H1 (cell line): ENCODE measurements around the gene UBAP2L. TPM values are rescaled to one million over a fixed set of nuclear protein-coding genes. Genes with fewer than 3 reads are reported as not detected.

ENCODE experiments used
- CTCF ChIA-PET: fragments of 300-600 bp; sonication (Branson Sonifier 250); formaldehyde crosslinking; loops from one replicate; lab custom pipeline; 2021; ENCODE audit not compliant: partially characterized antibody; lab: Charles Lee
- POLR2A ChIA-PET: fragments of 300-600 bp; sonication (Branson Sonifier 250); formaldehyde crosslinking; loops from one replicate; lab custom pipeline; 2021; ENCODE audit warnings: inconsistent platforms; ENCODE audit not compliant: partially characterized antibody; lab: Charles Lee
- DNase-seq, 2 experiments: peaks; one replicate each; pipeline versions ENCODE4 v3.0.0 to v3.0.0-alpha.2; 2010 to 2022; ENCODE audit warnings: low spot score in 2 of 2, low read depth in 1 of 2, mixed read lengths in 1 of 2
- FAIRE-seq: peaks from 2 replicates; lab custom pipeline; 2011; peaks lifted over from hg19 to GRCh38; lab: Jason Lieb, UNC
- H2AFZ ChIP-seq: 2 replicates; pipeline ENCODE4 v1.8.1; 2012; ENCODE audit warnings: low read length, inconsistent platforms
- H2AK5ac ChIP-seq: 2 replicates; pipeline ENCODE4 v1.6.1; 2013; ENCODE audit warnings: low read depth, low read length
- H2BK120ac ChIP-seq: replicated peaks from 2 replicates; pipeline ENCODE3; 2013; ENCODE audit warnings: low read depth, low read length, inconsistent platforms
- H2BK12ac ChIP-seq: 2 replicates; pipeline ENCODE4 v1.6.1; 2013; ENCODE audit warnings: low read depth, low read length
- H2BK15ac ChIP-seq: 2 replicates; pipeline ENCODE4 v1.6.1; 2013; ENCODE audit warnings: low read length
- H2BK20ac ChIP-seq: 2 replicates; pipeline ENCODE4 v1.6.1; 2013; ENCODE audit warnings: low read length
- H2BK5ac ChIP-seq: 2 replicates; pipeline ENCODE4 v1.6.1; 2013; ENCODE audit warnings: low read depth, low read length
- H3K14ac ChIP-seq: 2 replicates; pipeline ENCODE4 v1.6.1; 2013; ENCODE audit warnings: inconsistent platforms; ENCODE audit not compliant: insufficient read length
- H3K18ac ChIP-seq: 2 replicates; pipeline ENCODE4 v1.6.1; 2013; ENCODE audit warnings: low read length; ENCODE audit errors: extremely low read depth
- H3K23ac ChIP-seq: 2 replicates; pipeline ENCODE4 v1.6.1; 2013; ENCODE audit warnings: inconsistent platforms; ENCODE audit not compliant: insufficient read length
- H3K23me2 ChIP-seq: 2 replicates; pipeline ENCODE4 v1.6.1; 2013; ENCODE audit warnings: low read depth, low read length
- H3K27ac ChIP-seq: 2 replicates; pipeline ENCODE4 v1.6.1; 2011; ENCODE audit warnings: low read depth, low read length, inconsistent platforms
- H3K27me3 ChIP-seq, 4 experiments: replicated peaks in 1 of 4; 1 replicate in 1 of 4; 2 replicates in 3 of 4; pipeline versions ENCODE4 v1.6.1 to v1.8.1; 2011 to 2013; ENCODE audit warnings: low read length in 3 of 4, mild to moderate bottlenecking in 3 of 4, inconsistent platforms in 2 of 4, mixed read lengths in 2 of 4, moderate library complexity in 1 of 4; ENCODE audit not compliant: control insufficient read depth in 3 of 4, insufficient read depth in 3 of 4; ENCODE audit errors: extremely low read depth in 1 of 4
- H3K36me3 ChIP-seq, 4 experiments: 2 replicates each; pipeline versions ENCODE4 v1.6.1 to v1.8.1; 2011 to 2013; ENCODE audit warnings: mild to moderate bottlenecking in 4 of 4, low read length in 3 of 4, moderate library complexity in 2 of 4, control low read depth in 1 of 4, inconsistent platforms in 1 of 4; ENCODE audit not compliant: insufficient read depth in 4 of 4, control insufficient read depth in 2 of 4
- H3K4ac ChIP-seq: replicated peaks from 2 replicates; pipeline ENCODE3; 2013; ENCODE audit warnings: low read length, low read depth, mixed read lengths, inconsistent platforms; ENCODE audit not compliant: insufficient read length
- H3K4me1 ChIP-seq, 4 experiments: replicated peaks in 1 of 4; 1 replicate in 1 of 4; 2 replicates in 3 of 4; pipeline versions ENCODE4 v1.6.1 to v1.8.1; 2011 to 2013; ENCODE audit warnings: low read length in 3 of 4, inconsistent platforms in 2 of 4, mixed read lengths in 1 of 4; ENCODE audit not compliant: insufficient read depth in 4 of 4, control insufficient read depth in 3 of 4
- H3K4me2 ChIP-seq, 2 experiments: 2 replicates each; pipeline versions ENCODE4 v1.6.1 to v1.8.1; 2011 to 2013; ENCODE audit warnings: low read depth in 2 of 2, low read length in 2 of 2, control low read depth in 1 of 2, inconsistent platforms in 1 of 2, mild to moderate bottlenecking in 1 of 2; ENCODE audit not compliant: insufficient read depth in 1 of 2
- H3K4me3 ChIP-seq, 4 experiments: fragments of 200-600, 300-600 bp in 1 of 4; sonication (generic), shearing (Covaris generic), sonication (Bioruptor Twin) in 1 of 4; 2 replicates each; pipeline versions ENCODE4 v1.5.1 to v1.8.1; 2011 to 2016; ENCODE audit warnings: low read length in 4 of 4, low read depth in 3 of 4, control low read depth in 2 of 4, inconsistent platforms in 2 of 4, mild to moderate bottlenecking in 2 of 4, mixed read lengths in 1 of 4, moderate library complexity in 1 of 4; ENCODE audit not compliant: insufficient read depth in 2 of 4; ENCODE audit errors: extremely low read depth in 1 of 4
- H3K56ac ChIP-seq: replicated peaks from 2 replicates; pipeline ENCODE3; 2013; ENCODE audit warnings: low read depth, mild to moderate bottlenecking, mixed read lengths, low read length, inconsistent platforms; ENCODE audit not compliant: insufficient read length
- H3K79me1 ChIP-seq: 2 replicates; pipeline ENCODE4 v1.6.1; 2013; ENCODE audit warnings: low read depth, low read length, control low read depth
- H3K79me2 ChIP-seq, 2 experiments: 2 replicates each; pipeline versions ENCODE4 v1.6.1 to v1.8.1; 2012 to 2013; ENCODE audit warnings: low read length in 2 of 2, mild to moderate bottlenecking in 2 of 2, inconsistent platforms in 1 of 2; ENCODE audit not compliant: insufficient read depth in 2 of 2, control insufficient read depth in 1 of 2
- H3K9ac ChIP-seq, 4 experiments: replicated peaks in 1 of 4; 1 replicate in 1 of 4; 2 replicates in 3 of 4; pipeline versions ENCODE4 v1.6.1 to v1.8.1; 2011 to 2013; ENCODE audit warnings: low read depth in 3 of 4, low read length in 3 of 4, control low read depth in 2 of 4, mild to moderate bottlenecking in 2 of 4, moderate library complexity in 2 of 4, inconsistent platforms in 1 of 4; ENCODE audit errors: extremely low read depth in 1 of 4
- H3K9me3 ChIP-seq, 2 experiments: 2 replicates each; pipeline versions ENCODE4 v1.6.1 to v1.8.1; 2012 to 2013; ENCODE audit warnings: mild to moderate bottlenecking in 2 of 2, moderate library complexity in 2 of 2, control low read depth in 1 of 2, inconsistent platforms in 1 of 2, low read depth in 1 of 2, low read length in 1 of 2, mixed read lengths in 1 of 2; ENCODE audit not compliant: insufficient read depth in 2 of 2
- H4K20me1 ChIP-seq, 2 experiments: replicated peaks in 1 of 2; 2 replicates each; pipeline versions ENCODE3 to v1.8.1; 2011 to 2013; ENCODE audit warnings: inconsistent platforms in 2 of 2, low read length in 2 of 2, mild to moderate bottlenecking in 1 of 2; ENCODE audit not compliant: insufficient read depth in 2 of 2, control insufficient read depth in 1 of 2
- H4K5ac ChIP-seq: 2 replicates; pipeline ENCODE4 v1.6.1; 2013; ENCODE audit warnings: low read length, low read depth, mixed read lengths, inconsistent platforms; ENCODE audit not compliant: insufficient read length
- H4K8ac ChIP-seq: 2 replicates; pipeline ENCODE4 v1.8.0; 2013; ENCODE audit warnings: mild to moderate bottlenecking, moderate library complexity, low read length, inconsistent platforms; ENCODE audit not compliant: insufficient read depth; ENCODE audit errors: extremely low read depth
- H4K91ac ChIP-seq: replicated peaks from 2 replicates; pipeline ENCODE3; 2013; ENCODE audit warnings: low read length, mixed read lengths, inconsistent platforms; ENCODE audit not compliant: insufficient read length
- BCL11A ChIP-seq, 2 experiments: IDR thresholded peaks; one replicate each; pipeline ENCODE4 v1.6.1; 2011; ENCODE audit warnings: low read depth in 2 of 2, low read length in 2 of 2, mild to moderate bottlenecking in 2 of 2
- CBX5 ChIP-seq: fragments of 300-800, 300-1000 bp; sonication (generic); IDR thresholded peaks from 2 replicates; pipeline ENCODE4 v1.7.1; 2016; ENCODE audit warnings: antibody characterized with exemption, low read length, low read depth
- CBX8 ChIP-seq: fragments of 300-800, 300-1000 bp; sonication (generic); IDR thresholded peaks from 2 replicates; pipeline ENCODE4 v1.7.1; 2016; ENCODE audit warnings: low read depth, low read length, borderline replicate concordance
- CEBPB ChIP-seq: IDR thresholded peaks from 2 replicates; pipeline ENCODE4 v1.6.1; 2012; ENCODE audit warnings: low read depth, low read length
- CHD1 ChIP-seq: IDR thresholded peaks from 2 replicates; pipeline ENCODE4 v1.6.1; 2012; ENCODE audit warnings: low read depth, low read length, improper control_type of control experiment
- EGR1 ChIP-seq: IDR thresholded peaks from 2 replicates; pipeline ENCODE4 v1.6.1; 2011; ENCODE audit warnings: low read depth, low read length, borderline replicate concordance
- FOSL1 ChIP-seq: IDR thresholded peaks from 2 replicates; pipeline ENCODE4 v1.6.1; 2011; ENCODE audit warnings: mild to moderate bottlenecking, low read depth, low read length, moderate library complexity; ENCODE audit not compliant: insufficient read depth
- KDM1A ChIP-seq: fragments of 200-600, 300-600 bp; sonication (generic); IDR thresholded peaks from 2 replicates; pipeline ENCODE4 v1.7.1; 2016; ENCODE audit warnings: mild to moderate bottlenecking, low read length, borderline replicate concordance
- KDM5A ChIP-seq: fragments of 200-600 bp; IDR thresholded peaks from 2 replicates; pipeline ENCODE4 v1.7.1; 2012; ENCODE audit warnings: mild to moderate bottlenecking, low read length, inconsistent platforms, mixed read lengths
- RFX5 ChIP-seq: IDR thresholded peaks from 2 replicates; pipeline ENCODE4 v1.6.1; 2011; ENCODE audit warnings: low read depth, low read length, improper control_type of control experiment, borderline replicate concordance
- SAP30 ChIP-seq: fragments of 300-600 bp; sonication (generic); IDR thresholded peaks from 2 replicates; pipeline ENCODE4 v1.7.1; 2012; ENCODE audit warnings: low read length, moderate library complexity, mild to moderate bottlenecking, inconsistent platforms; ENCODE audit not compliant: insufficient read depth, insufficient replicate concordance
- SP1 ChIP-seq: IDR thresholded peaks from 2 replicates; pipeline ENCODE4 v1.6.1; 2011; ENCODE audit warnings: low read depth, low read length
- TBP ChIP-seq: IDR thresholded peaks from 2 replicates; pipeline ENCODE4 v1.6.1; 2011; ENCODE audit warnings: low read depth, low read length, improper control_type of control experiment
- TEAD4 ChIP-seq: IDR thresholded peaks from 2 replicates; pipeline ENCODE4 v1.6.1; 2012; ENCODE audit warnings: low read depth, low read length, inconsistent platforms, mixed read lengths
- ZNF274 ChIP-seq: IDR thresholded peaks from 2 replicates; pipeline ENCODE4 v1.7.0; 2012; ENCODE audit warnings: low read length, borderline replicate concordance; ENCODE audit errors: extremely low read depth
- WGBS, 2 experiments: shearing (Covaris generic) in 1 of 2; methylation state at CpG; one replicate each; pipeline versions ENCODE4 v1.1.6 to v1.1.7; 2013 to 2015; ENCODE audit warnings: low lambda C conversion rate in 2 of 2, mixed read lengths in 2 of 2, inconsistent platforms in 1 of 2, low coverage in 1 of 2, missing lambda C conversion rate in 1 of 2; ENCODE audit not compliant: insufficient replicate concordance in 2 of 2, insufficient coverage in 1 of 2, insufficient read length in 1 of 2; ENCODE audit errors: extremely low coverage in 1 of 2, missing lambda C conversion rate in 1 of 2; 5-methylcytosine and 5-hydroxymethylcytosine counted together
- polyA plus RNA-seq, 7 experiments: library from polyadenylated mRNA; depleted of rRNA in 3 of 7; stranded (reverse) in 5 of 7; unstranded in 2 of 7; fragments of >200 nt in 5 of 7; fragments of 200-250 nt in 2 of 7; gene quantifications; 1 replicate in 5 of 7; 2 replicates in 1 of 7; 4 replicates in 1 of 7; pipeline versions ENCODE4 v1.2.1 to v1.2.3, GENCODE V29; 2011 to 2013; ENCODE audit warnings: missing spikeins in 2 of 7, mixed read lengths in 2 of 7
- total RNA-seq: library from RNA; stranded (reverse); fragmentation: NEBNext Ultra II Directional; extraction: Animal tissue kit (Norgen Biotek cat#: 25700); gene quantifications from 2 replicates; pipeline ENCODE4 v1.2.1, GENCODE V29; 2021

Gene UBAP2L
- total and polyA plus RNA-seq, 2 of the 8 experiments (the other 6 are each of a cell fraction or from before 2014, with no cell fraction given): 254 to 349 TPM

DNA sequence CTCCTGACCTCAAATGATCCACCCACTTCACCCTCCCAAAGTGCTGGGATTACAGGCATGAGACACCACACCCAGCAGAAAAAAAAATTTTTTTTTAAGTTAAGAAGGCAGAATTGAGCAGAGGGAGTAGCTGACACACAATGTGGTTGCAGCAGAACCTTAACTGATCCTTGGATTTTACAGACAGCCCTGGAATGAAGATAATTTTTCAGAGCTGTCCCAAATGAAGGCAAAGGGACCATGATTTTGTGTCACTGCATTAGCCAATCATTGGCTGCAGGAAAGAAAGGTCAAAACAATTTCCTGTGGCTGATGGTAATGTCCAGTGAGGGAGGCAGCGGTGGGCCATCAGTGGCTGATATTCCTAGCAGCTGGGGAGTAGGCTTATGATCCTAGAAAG, 80.8 kb downstream of the UBAP2L start:
- no peaks in the 10 kb centered on the region for H3K79me1 ChIP-seq
- no peak overlapping the region for H2AK5ac ChIP-seq
- no peaks in the 10 kb centered on the region for H4K20me1 ChIP-seq
- H3K56ac ChIP-seq: no peak overlapping the region
- H3K4ac ChIP-seq: no peak overlapping the region
- H3K4me2 ChIP-seq: no peak overlapping the region
- H3K4me3 ChIP-seq: no peak overlapping the region
- no peaks in the 10 kb centered on the region for H3K36me3 ChIP-seq
- no peak overlapping the region for H2BK15ac ChIP-seq
- no peak overlapping the region for H3K23ac ChIP-seq
- no peak for FAIRE-seq
- no peak overlapping the region for H3K27ac ChIP-seq
- 100% methylated on average over 1 of the region's 1 CpG; no CpG with 5 or more reads in 1 of the 2 experiments for WGBS, 2 experiments
- H2BK120ac ChIP-seq: no peak overlapping the region
- no peak overlapping the region for H3K9ac ChIP-seq
- H4K5ac ChIP-seq: no peak overlapping the region
- H3K4me1 ChIP-seq: no peaks in the 10 kb centered on the region
- no peak overlapping the region for H2BK20ac ChIP-seq
- no peaks in the 10 kb centered on the region for H3K79me2 ChIP-seq
- no peak overlapping the region for H4K91ac ChIP-seq
- DNase-seq: no peak
- CTCF ChIA-PET: interaction anchor here (0.8 to 1.6 kb wide), 3 partner anchors 22 to 33 kb away, joined by 3 to 7 read pairs (median 3); no protein-coding TSS in a partner anchor
- no peak overlapping the region for H3K14ac ChIP-seq
- POLR2A ChIA-PET: interaction anchor here (1.1 kb wide), 1 partner anchor 24 kb away, joined by 3 read pairs; no protein-coding TSS in a partner anchor
- no peak overlapping the region for H2AFZ ChIP-seq
- H3K23me2 ChIP-seq: no peaks in the 10 kb centered on the region
- H4K8ac ChIP-seq: no peak overlapping the region
- no peak overlapping the region for H2BK12ac ChIP-seq
- H2BK5ac ChIP-seq: no peak overlapping the region
- no peak overlapping the region for H3K18ac ChIP-seq
- no peaks in the 10 kb centered on the region for H3K27me3 ChIP-seq
- H3K9me3 ChIP-seq: no peaks in the 10 kb centered on the region
- no peak for TF ChIP-seq CBX8
- TF ChIP-seq RFX5: no peak
- TF ChIP-seq KDM1A: no peak
- TF ChIP-seq EGR1: no peak
- no peak for TF ChIP-seq SP1
- no peak for TF ChIP-seq CHD1
- TF ChIP-seq TBP: no peak
- no peak for TF ChIP-seq TEAD4
- no peak for TF ChIP-seq SAP30
- TF ChIP-seq FOSL1: no peak
- no peak for TF ChIP-seq CEBPB
- TF ChIP-seq BCL11A (IDR thresholded peaks at IDR 0.05; ENCODE audit: low read depth in 2 of 2, low read length in 2 of 2): no peak
- no peak for TF ChIP-seq ZNF274
- no peak for TF ChIP-seq CBX5
- no peak for TF ChIP-seq KDM5A
